ENCODE data around the gene PDE11A. TPM values are rescaled to one million over a fixed set of nuclear protein-coding genes. Genes with fewer than 3 reads are reported as not detected.

Gene PDE11A
- total RNA-seq, 1 experiment from 2014 or later: 1.4 TPM

DNA sequence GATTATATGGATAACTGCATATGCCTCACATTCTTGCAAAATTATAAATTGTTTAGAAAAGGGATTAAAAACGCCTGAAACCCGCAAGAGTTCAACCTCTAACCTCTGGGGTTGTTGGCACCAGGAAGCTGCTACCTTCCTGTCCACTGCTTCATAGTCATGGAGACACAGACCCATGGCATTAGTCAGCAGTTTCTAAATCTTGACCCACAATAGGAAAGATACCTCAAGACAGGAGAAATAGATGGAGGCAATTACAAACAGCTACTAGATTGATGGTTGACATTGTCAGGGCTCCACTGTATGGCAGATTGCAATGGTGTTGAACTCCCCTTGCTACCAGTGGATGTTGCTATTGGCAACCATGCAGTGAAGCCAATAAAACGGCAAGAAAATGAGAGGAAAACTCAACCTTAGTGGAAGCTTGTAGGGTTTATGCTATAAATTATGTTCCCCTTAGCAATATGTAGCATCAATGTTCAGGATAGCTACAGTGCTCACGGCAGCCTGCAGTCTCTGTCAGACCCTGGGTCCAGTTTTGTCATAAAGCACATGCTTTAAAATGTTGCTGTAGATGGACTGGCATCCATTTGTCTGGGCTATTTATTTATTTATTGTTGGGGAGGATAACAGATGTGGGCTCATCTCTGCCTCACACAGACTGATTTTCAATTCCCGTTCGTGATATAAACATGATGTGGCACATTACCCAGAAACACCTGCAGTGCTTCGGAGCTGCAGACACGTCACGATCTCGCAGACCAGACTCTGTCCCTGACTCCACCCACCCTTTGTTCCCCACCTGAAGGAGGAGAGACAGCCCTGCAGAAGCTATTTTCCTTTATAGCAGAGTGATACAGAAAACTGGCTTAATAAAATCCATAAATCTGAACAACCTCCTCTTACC, 446.6 kb downstream of the PDE11A start:
- BruUV-seq (replicated peaks): no TSS peak
- Mint-ChIP-seq H3K9me3 (ENCODE audit: low read depth, unreplicated experiment) (no peaks in the 10 kb centered on the region), H3K4me3 (ENCODE audit: low read depth, unreplicated experiment) (no peak overlapping the region), H3K27ac (ENCODE audit: unreplicated experiment) (no peak overlapping the region), H3K4me1 (ENCODE audit: low read depth, unreplicated experiment) (peaks cover 8% of the 10 kb centered on the region), H3K27me3 (ENCODE audit: unreplicated experiment) (no peaks in the 10 kb centered on the region), H3K36me3 (ENCODE audit: insufficient read depth, unreplicated experiment) (no peaks in the 10 kb centered on the region)
- CTCF ChIA-PET: interaction anchor here (0.6 kb wide), 1 partner anchor 26 kb away, joined by 5 read pairs; no protein-coding TSS in a partner anchor
- intact Hi-C loops (cut with micrococcal nuclease; ENCODE audit: unreplicated experiment): no loop called here
- TF ChIP-seq, protein P1, sequence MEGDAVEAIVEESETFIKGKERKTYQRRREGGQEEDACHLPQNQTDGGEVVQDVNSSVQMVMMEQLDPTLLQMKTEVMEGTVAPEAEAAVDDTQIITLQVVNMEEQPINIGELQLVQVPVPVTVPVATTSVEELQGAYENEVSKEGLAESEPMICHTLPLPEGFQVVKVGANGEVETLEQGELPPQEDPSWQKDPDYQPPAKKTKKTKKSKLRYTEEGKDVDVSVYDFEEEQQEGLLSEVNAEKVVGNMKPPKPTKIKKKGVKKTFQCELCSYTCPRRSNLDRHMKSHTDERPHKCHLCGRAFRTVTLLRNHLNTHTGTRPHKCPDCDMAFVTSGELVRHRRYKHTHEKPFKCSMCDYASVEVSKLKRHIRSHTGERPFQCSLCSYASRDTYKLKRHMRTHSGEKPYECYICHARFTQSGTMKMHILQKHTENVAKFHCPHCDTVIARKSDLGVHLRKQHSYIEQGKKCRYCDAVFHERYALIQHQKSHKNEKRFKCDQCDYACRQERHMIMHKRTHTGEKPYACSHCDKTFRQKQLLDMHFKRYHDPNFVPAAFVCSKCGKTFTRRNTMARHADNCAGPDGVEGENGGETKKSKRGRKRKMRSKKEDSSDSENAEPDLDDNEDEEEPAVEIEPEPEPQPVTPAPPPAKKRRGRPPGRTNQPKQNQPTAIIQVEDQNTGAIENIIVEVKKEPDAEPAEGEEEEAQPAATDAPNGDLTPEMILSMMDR (IDR thresholded peaks at IDR 0.05; ENCODE audit: unreplicated experiment): no peak
- no peak for DNase-seq

DNA sequence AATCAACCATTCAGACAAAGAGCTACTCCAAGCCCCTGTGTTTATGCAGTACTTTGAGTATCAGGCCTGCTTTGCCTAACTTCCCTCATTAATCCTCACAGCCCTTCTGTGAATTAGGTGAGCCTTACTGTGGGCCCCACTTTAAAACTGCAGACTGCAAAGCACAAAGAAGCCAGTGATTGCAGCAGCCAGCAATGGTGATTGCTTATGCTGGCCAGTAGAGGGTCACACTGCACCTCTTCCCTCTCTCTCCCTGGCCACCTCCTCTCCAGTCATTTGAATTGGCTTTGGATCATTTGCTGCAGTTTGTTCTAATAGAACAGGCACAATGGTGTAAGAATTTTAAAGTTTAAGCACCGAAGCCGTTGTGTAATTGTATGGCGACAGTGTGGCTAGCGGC, 450.1 kb downstream of the PDE11A start:
- peaks cover 15% of the 10 kb centered on the region for H3K36me3 Mint-ChIP-seq (ENCODE audit: insufficient read depth, unreplicated experiment)
- H3K9me3 Mint-ChIP-seq (ENCODE audit: low read depth, unreplicated experiment): no peaks in the 10 kb centered on the region
- no peak overlapping the region for H3K4me3 Mint-ChIP-seq (ENCODE audit: low read depth, unreplicated experiment)
- peaks cover 8% of the 10 kb centered on the region for H3K4me1 Mint-ChIP-seq (ENCODE audit: low read depth, unreplicated experiment)
- CTCF ChIA-PET: no interaction called here
- H3K27me3 Mint-ChIP-seq (ENCODE audit: unreplicated experiment): no peaks in the 10 kb centered on the region
- TF ChIP-seq, protein P1 (IDR thresholded peaks at IDR 0.05; ENCODE audit: unreplicated experiment): no peak
- H3K27ac Mint-ChIP-seq (ENCODE audit: unreplicated experiment): no peak overlapping the region
- intact Hi-C loops (cut with micrococcal nuclease; ENCODE audit: unreplicated experiment): no loop called here
- DNase-seq: no peak
- BruUV-seq (replicated peaks): no TSS peak

DNA sequence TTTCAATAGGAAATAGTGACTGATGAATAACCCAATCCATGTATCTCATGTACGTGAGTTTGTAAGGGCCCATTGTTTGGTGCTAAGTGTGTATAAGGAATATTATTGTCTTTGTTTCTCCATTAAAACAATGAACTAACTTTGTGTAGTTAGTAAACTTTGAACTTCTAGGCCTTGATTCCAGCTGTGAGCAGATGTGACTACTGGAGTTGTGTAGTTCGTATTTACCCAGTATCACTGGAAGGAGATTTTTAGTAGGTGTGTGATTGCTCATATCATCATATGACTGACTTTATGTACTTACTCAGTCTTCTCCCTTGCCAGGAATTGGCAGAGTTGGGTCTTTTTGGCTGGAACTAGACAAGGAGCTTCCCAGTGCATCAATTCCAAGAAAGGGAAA, 452.6 kb downstream of the PDE11A start:
- Mint-ChIP-seq H3K4me3 (ENCODE audit: low read depth, unreplicated experiment) (no peak overlapping the region), H3K4me1 (ENCODE audit: low read depth, unreplicated experiment) (no peaks in the 10 kb centered on the region), H3K9me3 (ENCODE audit: low read depth, unreplicated experiment) (no peaks in the 10 kb centered on the region), H3K27ac (ENCODE audit: unreplicated experiment) (no peak overlapping the region), H3K36me3 (ENCODE audit: insufficient read depth, unreplicated experiment) (peaks cover 15% of the 10 kb centered on the region), H3K27me3 (ENCODE audit: unreplicated experiment) (no peaks in the 10 kb centered on the region)
- TF ChIP-seq, protein P1 (IDR thresholded peaks at IDR 0.05; ENCODE audit: unreplicated experiment): no peak
- DNase-seq: no peak
- CTCF ChIA-PET: no interaction called here
- intact Hi-C loops (cut with micrococcal nuclease; ENCODE audit: unreplicated experiment): loop anchor here (5.0 kb wide), 1 partner anchor 68 kb away; a partner anchor contains a TSS
- BruUV-seq (replicated peaks): no TSS peak

DNA sequence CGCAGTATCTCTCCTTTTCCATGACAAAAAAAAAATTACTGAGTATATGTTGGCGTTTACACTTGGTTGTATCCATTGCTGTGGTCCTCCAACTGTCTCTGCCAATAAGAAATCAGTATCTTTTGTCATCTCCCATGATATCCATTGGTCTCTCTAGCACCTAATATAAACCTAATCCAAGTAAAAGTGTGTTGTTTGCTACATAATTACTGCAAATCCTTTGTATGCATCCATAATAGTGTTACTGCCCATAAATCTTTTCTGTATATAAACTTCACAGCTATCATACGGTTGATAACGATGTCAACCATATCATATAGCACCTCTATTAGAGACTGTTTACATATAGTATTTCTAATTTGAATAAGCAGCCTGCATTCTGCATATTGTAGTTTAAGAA, 453.1 kb downstream of the PDE11A start:
- Mint-ChIP-seq H3K9me3 (ENCODE audit: low read depth, unreplicated experiment) (no peaks in the 10 kb centered on the region), H3K27me3 (ENCODE audit: unreplicated experiment) (no peaks in the 10 kb centered on the region), H3K36me3 (ENCODE audit: insufficient read depth, unreplicated experiment) (peaks cover 15% of the 10 kb centered on the region), H3K27ac (ENCODE audit: unreplicated experiment) (peak overlapping the region; percentile 98), H3K4me3 (ENCODE audit: low read depth, unreplicated experiment) (peak overlapping the region; percentile 84), H3K4me1 (ENCODE audit: low read depth, unreplicated experiment) (no peaks in the 10 kb centered on the region)
- no TSS peak for BruUV-seq (replicated peaks)
- no peak for DNase-seq
- intact Hi-C loops (cut with micrococcal nuclease; ENCODE audit: unreplicated experiment): loop anchor here (5.0 kb wide), 1 partner anchor 67 kb away; a partner anchor contains a TSS
- CTCF ChIA-PET: no interaction called here
- TF ChIP-seq, protein P1 (IDR thresholded peaks at IDR 0.05; ENCODE audit: unreplicated experiment): no peak

Data from Calu3 (cell line).